ENCODE data around the gene TUBB4A. TPM values are rescaled to one million over a fixed set of nuclear protein-coding genes. Genes with fewer than 3 reads are reported as not detected.
A peak's percentile ranks its signal among the peaks of the same experiment; 100 is the strongest.

Gene TUBB4A
- total RNA-seq, 1 donor from 2014 or later, result 1.2 TPM

- peak; percentile 59 for DNase-seq
- ATAC-seq, result no peak
- peak overlapping the region; percentile 64 for H3K4me3 ChIP-seq
- H3K36me3 ChIP-seq, result peaks cover 13% of the 10 kb centered on the region
- no peak for TF ChIP-seq CTCF (IDR thresholded peaks at IDR 0.05)
- H3K9me3 ChIP-seq, result no peaks in the 10 kb centered on the region
- intact Hi-C loops (cut with DNase I), result no loop called here
- no peak overlapping the region for H3K27ac ChIP-seq
- no peaks in the 10 kb centered on the region for H3K27me3 ChIP-seq (ENCODE audit: low read depth)
- H3K4me1 ChIP-seq, result peaks cover 27% of the 10 kb centered on the region
Observed at GRCh38 chr19:6532244-6532999, 30.3 kb upstream of the TUBB4A start.

- DNase-seq, result no peak
- Histone ChIP-seq H3K4me3 (peak overlapping the region; percentile 64), H3K9me3 (no peaks in the 10 kb centered on the region), H3K36me3 (peaks cover 13% of the 10 kb centered on the region), H3K4me1 (peaks cover 26% of the 10 kb centered on the region), H3K27ac (peak overlapping the region; percentile 82), H3K27me3 (ENCODE audit: low read depth) (no peaks in the 10 kb centered on the region)
- no peak for ATAC-seq
- intact Hi-C loops (cut with DNase I), result no loop called here
- no peak for TF ChIP-seq CTCF (IDR thresholded peaks at IDR 0.05)
Observed at GRCh38 chr19:6531956-6532243, 29.8 kb upstream of the TUBB4A start.

GRCh38 chr19:6531163-6531955 is 29.2 kb upstream of the TUBB4A start:
- DNase-seq, result no peak
- intact Hi-C loops (cut with DNase I), result no loop called here
- Histone ChIP-seq H3K27me3 (ENCODE audit: low read depth) (no peaks in the 10 kb centered on the region), H3K4me3 (peak overlapping the region; percentile 64), H3K9me3 (no peaks in the 10 kb centered on the region), H3K27ac (peak overlapping the region; percentile 82), H3K36me3 (peaks cover 13% of the 10 kb centered on the region), H3K4me1 (peaks cover 21% of the 10 kb centered on the region)
- peak; percentile 2 to 11 for ATAC-seq
- no peak for TF ChIP-seq CTCF (IDR thresholded peaks at IDR 0.05)

GRCh38 chr19:6530386-6531162 is 28.5 kb upstream of the TUBB4A start, which contains the start of gene TNFSF9:
Gene TNFSF9 (plus strand): TSS chr19:6531026. CDS start chr19:6531037, 11 bp downstream.
- H3K36me3 ChIP-seq, result peaks cover 11% of the 10 kb centered on the region
- DNase-seq (peak; percentile 93), ATAC-seq (peak; percentile 95 to 96)
- no peaks in the 10 kb centered on the region for H3K9me3 ChIP-seq
- H3K27ac ChIP-seq, result peak within 1 kb of the TSS; percentile 82
- intact Hi-C loops (cut with DNase I), result no loop called here
- peaks cover 20% of the 10 kb centered on the region for H3K4me1 ChIP-seq
- TF ChIP-seq CTCF (IDR thresholded peaks at IDR 0.05), result no peak
- H3K27me3 ChIP-seq (ENCODE audit: low read depth), result no peaks in the 10 kb centered on the region
- peak within 1 kb of the TSS; percentile 64 for H3K4me3 ChIP-seq

GRCh38 chr19:6529937-6530385 is 27.9 kb upstream of the TUBB4A start:
- intact Hi-C loops (cut with DNase I), result no loop called here
- Histone ChIP-seq H3K4me3 (peak overlapping the region; percentile 64), H3K4me1 (peaks cover 20% of the 10 kb centered on the region)

More at GRCh38 chr19:6529937-6530385, 27.9 kb upstream of the TUBB4A start:
- ATAC-seq (no peak), DNase-seq (no peak)
- H3K27me3 ChIP-seq (ENCODE audit: low read depth), result no peaks in the 10 kb centered on the region
- peak overlapping the region; percentile 82 for H3K27ac ChIP-seq
- no peak for TF ChIP-seq CTCF (IDR thresholded peaks at IDR 0.05)
- H3K36me3 ChIP-seq, result peaks cover 5% of the 10 kb centered on the region
- no peaks in the 10 kb centered on the region for H3K9me3 ChIP-seq

All from lower lobe of right lung (tissue), 2 donors.